Fibroblast of lung (primary cell): ENCODE data around the gene ERMP1. TPM values are rescaled to one million over a fixed set of nuclear protein-coding genes. Genes with fewer than 3 reads are reported as not detected.
"Not testable (repeated sequence)": the region's sequence is repeated elsewhere in the genome, so short reads cannot be mapped to it uniquely, and the experiment has no call there.

Source experiments
- DNase-seq, 2 donors: peaks; one replicate each; pipeline versions ENCODE4 v3.0.0 to v3.0.0-alpha.2; 2010; ENCODE audit warnings: low read depth in 2 of 2
- H2AFZ ChIP-seq: 2 replicates; pipeline ENCODE4 v1.5.1; 2012; ENCODE audit warnings: low read length, control low read depth, inconsistent platforms
- H3K27ac ChIP-seq: 2 replicates; pipeline ENCODE4 v1.5.1; 2011; ENCODE audit warnings: low read length, control low read depth; ENCODE audit not compliant: insufficient read depth
- H3K27me3 ChIP-seq: 2 replicates; pipeline ENCODE4 v1.5.1; 2011; ENCODE audit warnings: mild to moderate bottlenecking, low read length; ENCODE audit not compliant: control insufficient read depth, insufficient read depth
- H3K36me3 ChIP-seq: 2 replicates; pipeline ENCODE4 v1.5.1; 2011; ENCODE audit warnings: low read length; ENCODE audit not compliant: control insufficient read depth, insufficient read depth
- H3K4me1 ChIP-seq: 2 replicates; pipeline ENCODE4 v1.5.1; 2011; ENCODE audit warnings: low read length; ENCODE audit not compliant: control insufficient read depth, insufficient read depth; ENCODE audit errors: extremely low read depth
- H3K4me2 ChIP-seq: 2 replicates; pipeline ENCODE4 v1.5.1; 2011; ENCODE audit warnings: low read length, control low read depth; ENCODE audit not compliant: insufficient read depth; ENCODE audit errors: extremely low read depth
- H3K4me3 ChIP-seq, 4 experiments: fragments of 200-600 bp in 1 of 4; sonication (generic) in 1 of 4; replicated peaks in 1 of 4; 2 replicates each; pipeline ENCODE4 v1.5.1; 2011 to 2016; ENCODE audit warnings: low read length in 4 of 4, low read depth in 3 of 4, mild to moderate bottlenecking in 3 of 4, control low read depth in 2 of 4, inconsistent platforms in 1 of 4, mixed read lengths in 1 of 4; ENCODE audit not compliant: insufficient read depth in 1 of 4; ENCODE audit errors: control extremely low read depth in 1 of 4
- H3K79me2 ChIP-seq: 2 replicates; pipeline ENCODE4 v1.5.1; 2012; ENCODE audit warnings: mild to moderate bottlenecking, low read length, inconsistent platforms; ENCODE audit not compliant: control insufficient read depth, insufficient read depth
- H3K9ac ChIP-seq: 2 replicates; pipeline ENCODE4 v1.5.1; 2011; ENCODE audit warnings: mild to moderate bottlenecking, low read length, control low read depth; ENCODE audit not compliant: insufficient read depth
- H3K9me3 ChIP-seq: 2 replicates; pipeline ENCODE4 v1.5.1; 2012; ENCODE audit warnings: low read depth, low read length; ENCODE audit not compliant: control insufficient read depth, insufficient read depth
- H4K20me1 ChIP-seq: 2 replicates; pipeline ENCODE4 v1.5.1; 2011; ENCODE audit warnings: low read length; ENCODE audit not compliant: control insufficient read depth, insufficient read depth; ENCODE audit errors: extremely low read depth
- CTCF ChIP-seq, 2 donors: IDR thresholded peaks in 1 of 2; conservative IDR thresholded peaks in 1 of 2; 1 replicate in 1 of 2; 2 replicates in 1 of 2; pipeline ENCODE4 v1.5.1; 2011 to 2012; ENCODE audit warnings: low read length in 2 of 2, control low read depth in 1 of 2, inconsistent platforms in 1 of 2, low read depth in 1 of 2, mild to moderate bottlenecking in 1 of 2
- EZH2 ChIP-seq: IDR thresholded peaks from 2 replicates; pipeline ENCODE4 v1.5.1; 2012; ENCODE audit warnings: low read length, control low read depth, mild to moderate bottlenecking; ENCODE audit errors: missing control alignments
- polyA plus RNA-seq, 2 donors: library from polyadenylated mRNA; depleted of rRNA in 1 of 2; stranded (reverse) in 1 of 2; unstranded in 1 of 2; fragments of >200 nt; gene quantifications; 2 replicates each; pipeline ENCODE4 v1.2.1, GENCODE V29; 2011 to 2012; ENCODE audit warnings: missing spikeins in 1 of 2
- total RNA-seq: library from RNA; depleted of rRNA; stranded (reverse); fragments of >200 nt; gene quantifications from 2 replicates; pipeline ENCODE4 v1.2.1, GENCODE V29; 2014

Gene ERMP1
- total and polyA plus RNA-seq, 2 donors (not counting 1 experiment from before 2014, with no cell fraction given), result 9.4 to 25.4 TPM

DNA sequence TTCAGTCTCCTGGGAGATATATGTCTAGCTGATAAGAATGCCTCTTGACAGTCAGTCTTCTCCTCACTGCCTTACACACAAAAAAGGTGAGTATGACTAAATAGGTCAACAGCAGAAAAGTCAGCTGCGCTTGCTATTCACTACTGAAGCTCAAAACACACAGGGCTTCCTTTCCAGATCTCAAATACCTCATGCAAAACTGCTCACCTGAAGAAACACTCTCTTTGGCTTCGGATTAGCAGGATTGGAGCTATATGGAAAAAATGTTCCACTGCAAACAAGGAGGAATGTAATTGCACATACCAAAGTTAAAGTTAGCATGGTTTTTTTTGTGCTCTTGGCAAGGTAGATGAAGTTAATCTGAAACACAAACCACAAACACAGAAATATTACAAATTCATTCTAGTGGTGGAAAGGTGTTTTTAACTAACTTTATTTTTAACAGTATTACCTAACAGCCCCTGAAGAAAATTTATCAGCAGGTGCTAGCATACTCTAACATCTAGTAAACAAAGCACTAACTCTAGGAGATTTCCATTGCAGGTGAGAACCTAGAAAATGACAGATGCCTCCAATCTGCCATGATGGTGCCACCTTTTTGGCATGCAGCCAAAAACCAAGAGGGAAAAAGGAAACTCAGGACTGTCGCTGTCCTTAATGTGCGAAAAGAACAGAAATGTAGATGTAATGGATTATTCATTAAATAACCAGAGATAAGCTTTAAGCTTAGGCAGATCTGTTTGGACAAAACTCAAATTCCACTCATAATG lies 31.8 kb downstream of the ERMP1 start:
- Histone ChIP-seq H3K9ac (no peak overlapping the region), H3K4me2 (no peak overlapping the region), H3K4me1 (no peaks in the 10 kb centered on the region), H3K4me3 (no peak overlapping the region), H3K36me3 (no peaks in the 10 kb centered on the region), H3K27ac (no peak overlapping the region), H4K20me1 (no peaks in the 10 kb centered on the region), H3K9me3 (no peaks in the 10 kb centered on the region), H3K79me2 (no peaks in the 10 kb centered on the region), H2AFZ (no peak overlapping the region), H3K27me3 (no peaks in the 10 kb centered on the region)
- TF ChIP-seq EZH2, result no peak
- TF ChIP-seq CTCF (conservative IDR thresholded peaks at IDR 0.05 in 1 of 2, IDR thresholded peaks at IDR 0.05 in 1 of 2; ENCODE audit: low read depth in 1 of 2, low read length in 2 of 2), result no peak
- peak in 1 of 2 donors; percentile 62 for DNase-seq

- not testable (repeated sequence) for H3K27ac ChIP-seq, H3K4me2 ChIP-seq, H3K9ac ChIP-seq, H3K9me3 ChIP-seq, DNase-seq, H3K4me1 ChIP-seq, H3K27me3 ChIP-seq, H2AFZ ChIP-seq, H3K36me3 ChIP-seq, H4K20me1 ChIP-seq, H3K79me2 ChIP-seq, H3K4me3 ChIP-seq
Measured at GRCh38 chr9:5800378-5800777, 32.5 kb downstream of the ERMP1 start.

DNA sequence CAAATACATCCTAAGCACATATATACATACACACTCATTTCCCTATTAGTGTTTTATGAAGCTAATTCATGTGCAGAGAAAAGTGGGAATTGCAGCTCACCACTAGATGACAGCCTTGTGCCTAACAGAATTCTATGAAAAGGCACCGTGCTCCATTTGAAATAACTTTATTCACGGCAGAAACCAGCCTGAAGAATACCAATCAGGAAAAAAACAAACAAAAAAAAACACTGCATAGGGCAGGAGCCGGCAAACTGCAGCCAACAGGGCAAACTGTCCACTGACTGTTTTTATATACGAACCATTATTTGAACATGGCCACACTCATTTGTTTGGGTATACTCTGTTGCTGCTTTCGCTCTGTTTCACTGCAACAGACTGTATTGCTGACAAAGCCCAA lies 33.6 kb downstream of the ERMP1 start:
- Histone ChIP-seq H3K4me1 (no peaks in the 10 kb centered on the region), H3K27ac (no peak overlapping the region), H4K20me1 (no peaks in the 10 kb centered on the region), H3K79me2 (no peaks in the 10 kb centered on the region), H3K36me3 (no peaks in the 10 kb centered on the region), H3K9me3 (no peaks in the 10 kb centered on the region), H2AFZ (no peak overlapping the region), H3K27me3 (no peaks in the 10 kb centered on the region), H3K4me3 (peak overlapping the region in 1 of 4 experiments; percentile 27), H3K4me2 (peak overlapping the region; percentile 28), H3K9ac (no peak overlapping the region)
- TF ChIP-seq EZH2 (no peak), CTCF (conservative IDR thresholded peaks at IDR 0.05 in 1 of 2, IDR thresholded peaks at IDR 0.05 in 1 of 2; ENCODE audit: low read depth in 1 of 2, low read length in 2 of 2) (peak; percentile 87 to 91)
- DNase-seq, result peak; percentile 41 to 74
